Immature natural killer cell (primary cell): ENCODE measurements around the gene DNAAF9. TPM values are rescaled to one million over a fixed set of nuclear protein-coding genes. Genes with fewer than 3 reads are reported as not detected.
A peak's percentile ranks its signal among the peaks of the same experiment; 100 is the strongest.

Experiments used
- DNase-seq, 3 donors: peaks; one replicate each; pipeline ENCODE4 v3.0.0; 2022; ENCODE audit warnings: mixed read lengths in 1 of 3
- H3K27ac Mint-ChIP-seq, 6 donors: one replicate each; pipeline ENCODE4 v1.8.0; 2020; ENCODE audit warnings: mixed read lengths in 6 of 6, mild to moderate bottlenecking in 5 of 6, inconsistent platforms in 4 of 6, moderate library complexity in 3 of 6
- H3K27me3 Mint-ChIP-seq, 3 donors: one replicate each; pipeline ENCODE4 v1.8.0; 2020 to 2021; ENCODE audit warnings: low read depth in 3 of 3, mild to moderate bottlenecking in 3 of 3, mixed read lengths in 3 of 3, moderate library complexity in 3 of 3, inconsistent platforms in 1 of 3
- H3K36me3 Mint-ChIP-seq, 3 donors: one replicate each; pipeline ENCODE4 v1.8.0; 2020; ENCODE audit warnings: mixed read lengths in 3 of 3, inconsistent platforms in 2 of 3, mild to moderate bottlenecking in 2 of 3
- H3K4me1 Mint-ChIP-seq, 2 donors: one replicate each; pipeline ENCODE4 v1.8.0; 2020; ENCODE audit warnings: inconsistent platforms in 2 of 2, mild to moderate bottlenecking in 2 of 2, mixed read lengths in 2 of 2, moderate library complexity in 1 of 2
- H3K4me3 Mint-ChIP-seq, 5 donors: one replicate each; pipeline ENCODE4 v1.8.0; 2020; ENCODE audit warnings: mild to moderate bottlenecking in 5 of 5, mixed read lengths in 5 of 5, inconsistent platforms in 3 of 5, moderate library complexity in 3 of 5
- H3K9me3 Mint-ChIP-seq, 6 donors: one replicate each; pipeline ENCODE4 v1.8.0; 2020; ENCODE audit warnings: mild to moderate bottlenecking in 6 of 6, mixed read lengths in 6 of 6, inconsistent platforms in 4 of 6, moderate library complexity in 3 of 6
- polyA plus RNA-seq, 3 donors: library from polyadenylated mRNA; unstranded; fragments of 300-500 nt; fragmentation: Illumina TruSeq; gene quantifications; one replicate each; pipeline ENCODE4 v1.2.3, GENCODE V29; 2021

The DNAAF9 gene
- polyA plus RNA-seq, 3 donors from 2014 or later, result 0.26 to 0.74 TPM; not detected in 1

DNA sequence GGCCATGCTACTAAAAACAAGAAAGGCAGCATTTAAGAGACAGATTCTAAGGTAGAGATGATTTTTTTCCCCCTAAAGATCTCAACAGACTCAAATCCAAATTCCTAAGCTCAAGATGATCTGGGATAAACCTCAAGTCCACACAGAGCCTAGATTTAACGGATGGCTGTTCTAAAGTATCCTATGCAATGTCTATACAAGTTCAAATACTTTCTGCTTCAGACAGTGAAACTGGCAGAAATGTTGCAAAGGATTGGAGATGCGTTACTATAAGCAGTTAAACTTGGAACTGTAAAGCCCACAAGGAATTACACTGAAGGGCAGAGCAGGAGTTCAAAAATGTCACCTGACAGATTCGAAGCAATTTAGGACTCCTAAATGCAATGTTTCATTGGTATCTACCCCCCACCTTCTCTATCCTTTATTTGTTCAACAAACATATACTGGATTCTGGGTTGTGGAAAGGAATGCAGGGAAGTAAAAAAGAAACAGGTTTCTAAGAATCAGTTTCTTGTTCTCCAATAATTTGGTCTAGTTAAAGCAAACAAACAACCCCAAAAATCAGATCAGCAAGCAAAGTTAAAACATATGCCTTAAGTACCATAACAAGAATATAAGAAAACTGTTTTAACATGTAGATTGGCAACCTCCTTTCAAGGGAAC lies 1.6 kb downstream of the DNAAF9 start:
- H3K9me3 Mint-ChIP-seq, result no peaks in the 10 kb centered on the region
- peaks cover 22 to 31% of the 10 kb centered on the region in 2 donors for H3K4me1 Mint-ChIP-seq
- peaks cover 0 to 8% (median 0%) of the 10 kb centered on the region in 3 donors for H3K27me3 Mint-ChIP-seq
- H3K36me3 Mint-ChIP-seq, result no peaks in the 10 kb centered on the region
- peak overlapping the region; percentile 2 to 78 (median 72) for H3K27ac Mint-ChIP-seq
- DNase-seq, result no peak
- peak overlapping the region; percentile 82 to 91 (median 89) for H3K4me3 Mint-ChIP-seq

DNA sequence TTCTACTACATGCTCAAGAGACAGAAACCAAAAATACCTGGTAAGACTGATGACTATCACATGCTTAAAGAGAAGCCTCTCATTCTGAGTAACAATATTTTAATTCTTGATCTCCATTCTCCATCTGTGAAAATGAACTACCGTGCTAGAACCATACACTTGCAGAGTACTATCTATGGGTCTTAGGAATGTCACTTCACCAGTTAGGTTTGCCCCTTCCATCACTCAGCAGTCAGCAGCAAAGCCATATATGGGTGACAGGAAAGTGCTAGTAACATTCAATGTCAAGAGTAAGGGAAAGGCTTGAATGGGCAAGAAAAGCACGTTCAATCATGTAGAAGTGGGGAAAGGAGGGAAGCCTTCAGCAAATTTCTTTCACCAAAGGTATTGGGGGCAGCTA lies 2.3 kb downstream of the DNAAF9 start:
- Mint-ChIP-seq H3K4me3 (peak overlapping the region in 1 of 5 donors; percentile 91), H3K9me3 (no peaks in the 10 kb centered on the region), H3K4me1 (peaks cover 22 to 31% of the 10 kb centered on the region in 2 donors), H3K36me3 (no peaks in the 10 kb centered on the region), H3K27ac (peak overlapping the region in 3 of 6 donors; percentile 32 to 74 (median 51)), H3K27me3 (peaks cover 0 to 8% (median 0%) of the 10 kb centered on the region in 3 donors)
- no peak for DNase-seq

DNA sequence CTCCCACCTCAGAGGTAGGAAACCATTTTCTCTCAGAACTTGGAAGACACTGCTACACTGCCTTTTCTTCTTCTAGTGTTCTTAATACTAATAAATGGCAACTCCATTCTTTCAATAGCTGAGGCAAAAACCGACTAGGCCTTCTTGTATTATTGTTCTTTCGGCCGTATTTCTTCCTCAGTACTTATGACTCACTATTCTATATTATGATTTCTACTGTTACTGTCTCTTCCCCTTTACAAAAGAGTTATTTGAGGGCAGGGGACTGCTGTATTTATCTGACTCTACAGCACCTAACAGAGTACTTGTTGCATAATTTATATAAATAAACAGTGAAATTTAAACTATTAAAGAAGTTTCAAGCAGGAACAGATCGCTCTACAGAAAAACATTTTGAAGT lies 3.1 kb downstream of the DNAAF9 start:
- H3K36me3 Mint-ChIP-seq, result no peaks in the 10 kb centered on the region
- H3K27me3 Mint-ChIP-seq, result peaks cover 0 to 8% (median 0%) of the 10 kb centered on the region in 3 donors
- H3K4me1 Mint-ChIP-seq, result peaks cover 22 to 31% of the 10 kb centered on the region in 2 donors
- H3K9me3 Mint-ChIP-seq, result no peaks in the 10 kb centered on the region
- no peak overlapping the region for H3K27ac Mint-ChIP-seq
- no peak overlapping the region for H3K4me3 Mint-ChIP-seq
- no peak for DNase-seq

DNA sequence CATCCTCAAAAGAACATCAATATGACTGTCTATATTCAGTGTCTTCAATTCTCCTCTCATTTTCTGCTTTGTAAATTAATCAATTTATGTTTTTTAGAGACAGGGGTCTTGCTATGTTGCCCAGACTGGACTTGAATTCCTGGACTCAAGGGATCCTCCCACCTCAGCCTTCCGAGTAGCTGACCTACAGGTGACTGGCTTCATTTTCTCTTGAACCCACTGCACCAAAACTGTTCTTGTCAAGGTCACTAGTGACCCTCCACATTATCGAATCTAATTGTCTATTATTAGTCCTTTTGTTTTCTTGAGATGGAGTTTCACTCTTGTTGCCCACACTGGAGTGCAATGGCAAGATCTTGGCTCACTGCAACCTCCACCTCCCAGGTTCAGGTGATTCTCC lies 3.7 kb downstream of the DNAAF9 start:
- peaks cover 21 to 29% of the 10 kb centered on the region in 2 donors for H3K4me1 Mint-ChIP-seq
- no peaks in the 10 kb centered on the region for H3K9me3 Mint-ChIP-seq
- peaks cover 0 to 7% (median 0%) of the 10 kb centered on the region in 3 donors for H3K27me3 Mint-ChIP-seq
- no peak for DNase-seq
- H3K36me3 Mint-ChIP-seq, result no peaks in the 10 kb centered on the region
- peak overlapping the region in 1 of 6 donors; percentile 19 for H3K27ac Mint-ChIP-seq
- H3K4me3 Mint-ChIP-seq, result no peak overlapping the region

DNA sequence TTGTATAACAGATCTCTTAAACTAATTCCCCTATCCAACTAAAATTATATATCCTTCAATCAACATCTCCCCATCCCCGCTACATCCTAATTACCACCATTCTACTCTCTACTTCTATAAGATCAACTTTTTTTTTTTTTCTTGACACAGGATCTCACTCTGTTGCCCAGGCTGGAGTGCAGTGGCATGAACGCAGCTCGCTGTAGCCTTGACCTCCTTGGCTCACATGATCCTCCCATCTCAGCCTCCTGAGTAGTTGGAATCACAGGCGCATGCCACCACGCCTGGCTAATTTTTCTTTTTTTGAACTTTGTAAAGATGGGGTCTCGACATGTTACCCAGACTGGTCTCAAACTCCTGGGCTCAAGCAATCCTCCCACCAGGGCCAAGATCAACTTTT lies 5.0 kb downstream of the DNAAF9 start:
- Mint-ChIP-seq H3K4me3 (no peak overlapping the region), H3K9me3 (no peaks in the 10 kb centered on the region), H3K4me1 (peaks cover 13 to 21% of the 10 kb centered on the region in 2 donors), H3K36me3 (no peaks in the 10 kb centered on the region), H3K27ac (no peak overlapping the region), H3K27me3 (peaks cover 0 to 2% (median 0%) of the 10 kb centered on the region in 3 donors)
- DNase-seq, result no peak

DNA sequence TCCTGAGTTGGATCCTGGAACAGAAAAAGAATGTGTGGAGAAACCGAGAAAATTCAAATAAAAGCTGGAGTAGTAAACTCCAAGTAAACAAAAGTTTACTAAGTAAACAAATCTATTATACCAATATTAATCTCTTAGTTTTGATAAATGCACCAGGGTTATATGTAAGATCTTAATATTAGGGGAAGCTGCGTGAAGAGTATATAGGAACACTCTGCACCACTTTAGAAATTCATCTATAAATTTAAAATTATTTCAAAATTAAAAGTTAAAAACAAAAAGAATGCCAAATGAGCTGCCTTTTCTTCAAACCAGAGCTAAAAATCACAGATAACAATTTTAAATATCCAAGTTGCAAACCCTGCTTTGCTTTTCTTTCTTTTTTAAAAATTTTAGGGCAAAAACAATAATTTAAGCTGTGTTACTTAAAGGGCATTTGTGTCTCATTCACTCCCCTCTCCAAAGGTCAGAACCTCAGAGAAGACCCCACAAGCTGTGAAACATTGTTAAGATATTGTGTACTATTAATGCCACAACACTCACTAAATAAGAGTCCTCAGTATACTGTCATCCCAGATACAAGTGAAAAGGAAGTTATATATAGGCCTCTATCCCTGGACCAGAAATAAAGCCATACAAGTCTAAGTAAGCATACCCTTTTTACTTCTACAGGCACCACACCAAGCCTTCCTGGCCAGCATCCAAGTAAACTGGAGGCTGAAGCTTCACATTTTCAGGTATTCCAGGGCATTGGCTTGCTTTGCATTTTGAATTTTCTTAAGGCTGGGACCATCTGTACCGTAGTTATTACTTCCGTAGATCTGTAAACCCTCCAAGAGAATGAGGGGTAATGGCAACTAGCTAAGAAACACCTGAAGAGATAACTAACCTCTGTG lies 7.0 kb downstream of the DNAAF9 start:
- no peak overlapping the region for H3K4me3 Mint-ChIP-seq
- H3K27me3 Mint-ChIP-seq, result no peaks in the 10 kb centered on the region
- H3K27ac Mint-ChIP-seq, result no peak overlapping the region
- H3K9me3 Mint-ChIP-seq, result no peaks in the 10 kb centered on the region
- H3K4me1 Mint-ChIP-seq, result peaks cover 0 to 4% of the 10 kb centered on the region in 2 donors
- DNase-seq, result no peak
- H3K36me3 Mint-ChIP-seq, result peaks cover 0 to 3% (median 0%) of the 10 kb centered on the region in 3 donors

DNA sequence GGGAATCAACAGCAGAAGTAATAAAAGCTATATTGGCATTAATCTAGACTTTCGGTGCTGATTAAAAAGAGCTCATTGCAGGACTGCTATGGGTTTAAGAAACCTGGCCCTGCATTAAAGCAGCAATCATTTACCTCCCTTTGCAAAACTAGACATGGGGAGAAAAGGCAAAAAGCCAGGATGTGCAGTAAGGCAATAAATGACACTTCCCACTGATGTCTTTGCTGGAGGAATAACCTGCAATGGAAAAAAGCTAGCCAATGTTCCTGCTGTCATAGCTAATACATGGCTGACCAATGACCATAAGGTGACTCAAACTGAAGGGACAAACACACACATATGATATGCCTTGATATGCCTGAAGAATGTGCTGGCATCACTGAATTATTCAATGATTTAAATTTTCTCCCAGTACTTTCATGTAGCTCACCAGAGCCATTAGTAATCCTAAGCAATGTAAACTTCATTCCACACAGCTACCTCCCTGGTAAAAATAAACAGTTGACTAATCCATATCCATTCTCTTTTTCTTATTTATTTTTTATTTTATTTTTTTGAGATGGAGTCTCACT lies 8.7 kb downstream of the DNAAF9 start:
- no peaks in the 10 kb centered on the region for H3K27me3 Mint-ChIP-seq
- H3K4me3 Mint-ChIP-seq, result no peak overlapping the region
- H3K36me3 Mint-ChIP-seq, result peaks cover 0 to 3% (median 0%) of the 10 kb centered on the region in 3 donors
- no peaks in the 10 kb centered on the region for H3K4me1 Mint-ChIP-seq
- no peak overlapping the region for H3K27ac Mint-ChIP-seq
- H3K9me3 Mint-ChIP-seq, result no peaks in the 10 kb centered on the region
- DNase-seq, result no peak

DNA sequence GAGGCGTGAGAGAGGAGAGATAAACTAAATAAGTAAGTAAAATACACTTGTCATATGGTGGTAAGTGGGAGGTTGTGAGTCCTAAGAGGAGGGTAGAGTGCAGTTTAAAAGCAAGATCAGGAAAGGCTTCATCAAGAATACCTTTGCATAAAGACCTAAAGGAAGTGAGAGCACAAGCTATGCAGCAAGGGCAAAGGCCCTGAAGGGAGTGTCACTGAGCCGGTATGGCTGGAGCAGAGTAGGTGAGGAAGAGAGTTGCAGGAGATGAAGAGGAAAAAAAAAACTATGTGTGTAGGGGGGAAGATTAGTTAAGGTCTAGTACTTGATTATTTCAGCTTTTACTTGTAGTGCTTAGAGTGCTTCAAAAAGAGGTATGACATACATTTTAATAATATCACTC lies 11.0 kb downstream of the DNAAF9 start:
- Mint-ChIP-seq H3K4me3 (no peak overlapping the region), H3K36me3 (peaks cover 0 to 3% (median 0%) of the 10 kb centered on the region in 3 donors), H3K27me3 (no peaks in the 10 kb centered on the region), H3K27ac (no peak overlapping the region), H3K9me3 (no peaks in the 10 kb centered on the region), H3K4me1 (no peaks in the 10 kb centered on the region)
- no peak for DNase-seq

DNA sequence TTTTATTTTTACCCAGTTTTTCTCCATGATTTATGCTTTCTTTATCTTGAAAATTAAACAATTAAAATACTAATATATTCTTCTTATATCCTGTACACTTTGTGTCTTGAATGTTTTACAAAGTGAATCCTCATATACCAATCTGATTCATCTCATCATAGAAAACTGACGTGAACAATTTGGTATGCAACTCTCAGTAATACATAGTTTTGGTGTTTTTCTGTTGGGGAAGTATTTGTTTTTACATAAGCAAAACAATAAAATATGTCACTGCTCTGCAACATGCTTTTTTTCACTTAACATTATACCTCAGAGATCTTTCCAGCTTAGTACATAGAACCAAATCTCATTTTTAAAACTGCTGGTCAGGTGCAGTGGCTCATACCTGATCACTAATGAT lies 14.7 kb downstream of the DNAAF9 start:
- no peaks in the 10 kb centered on the region for H3K9me3 Mint-ChIP-seq
- no peak overlapping the region for H3K27ac Mint-ChIP-seq
- no peak overlapping the region for H3K4me3 Mint-ChIP-seq
- H3K36me3 Mint-ChIP-seq, result peaks cover 0 to 3% (median 0%) of the 10 kb centered on the region in 3 donors
- peaks cover 0 to 2% of the 10 kb centered on the region in 2 donors for H3K4me1 Mint-ChIP-seq
- no peak for DNase-seq
- H3K27me3 Mint-ChIP-seq, result no peaks in the 10 kb centered on the region

DNA sequence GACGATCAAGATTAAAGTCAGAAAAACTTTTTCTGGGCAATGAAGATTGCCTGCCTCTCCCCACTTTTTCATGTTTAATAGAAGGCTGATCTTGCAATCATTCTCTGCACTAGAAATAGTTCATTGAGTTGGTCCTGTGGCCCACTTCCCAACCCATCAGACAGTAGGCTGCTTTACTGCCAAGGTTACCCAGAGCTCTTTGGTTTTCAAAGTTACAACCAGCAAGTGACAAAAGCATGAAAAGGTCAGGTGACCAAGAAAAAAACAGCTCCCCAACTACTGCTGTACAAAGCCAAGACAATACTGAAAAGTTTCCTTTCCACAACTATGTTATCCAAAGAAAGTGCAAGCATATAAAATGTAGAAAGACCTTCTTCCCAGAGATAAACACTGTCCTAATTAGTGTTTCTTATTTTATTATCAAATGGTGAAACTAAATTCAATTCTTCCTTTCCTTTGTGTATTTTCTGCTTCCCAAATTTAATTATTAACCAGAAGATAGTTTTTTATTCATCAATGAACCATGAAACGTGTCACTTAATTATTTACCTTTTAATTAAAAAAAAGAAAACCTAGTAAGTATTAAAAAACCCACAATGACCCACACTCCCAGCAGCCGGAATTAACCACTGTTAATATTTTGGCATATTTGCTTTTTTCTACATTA lies 16.6 kb downstream of the DNAAF9 start:
- Mint-ChIP-seq H3K4me1 (peaks cover 0 to 2% of the 10 kb centered on the region in 2 donors), H3K4me3 (no peak overlapping the region), H3K36me3 (peaks cover 0 to under 1% (median 0%) of the 10 kb centered on the region in 3 donors), H3K27me3 (no peaks in the 10 kb centered on the region), H3K27ac (peak overlapping the region in 1 of 6 donors; percentile 8), H3K9me3 (no peaks in the 10 kb centered on the region)
- DNase-seq, result no peak

DNA sequence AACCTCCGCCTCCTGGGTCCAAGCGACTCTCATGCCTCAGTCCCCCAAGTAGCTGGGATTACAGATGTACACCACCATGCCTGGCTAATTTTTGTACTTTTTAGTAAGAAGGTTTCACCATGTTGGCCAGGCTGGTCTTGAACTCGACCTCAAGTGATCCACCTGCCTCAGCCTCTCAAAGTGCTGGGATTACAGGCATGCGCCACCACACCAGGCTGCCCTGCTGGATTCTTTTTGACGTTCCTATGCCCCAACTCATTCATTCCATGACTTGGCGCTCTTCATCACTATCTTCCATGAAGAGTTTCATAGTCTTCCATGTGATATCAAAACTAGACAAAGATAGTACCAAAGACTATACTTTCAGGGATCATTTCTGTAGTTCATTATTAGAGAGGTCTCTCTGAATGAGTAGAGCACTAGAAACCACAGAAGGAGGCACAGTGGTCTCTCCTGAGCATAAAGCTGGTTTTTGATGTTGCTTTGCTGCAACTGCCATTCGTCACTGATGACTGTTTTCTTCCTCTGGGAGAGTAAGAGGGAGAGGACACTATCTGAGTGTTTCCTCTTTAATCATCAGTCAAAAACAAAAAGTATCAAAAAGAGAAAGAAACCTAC lies 23.5 kb downstream of the DNAAF9 start:
- H3K9me3 Mint-ChIP-seq, result no peaks in the 10 kb centered on the region
- no peak for DNase-seq
- peaks cover 0 to 4% (median 0%) of the 10 kb centered on the region in 3 donors for H3K27me3 Mint-ChIP-seq
- no peak overlapping the region for H3K27ac Mint-ChIP-seq
- H3K4me3 Mint-ChIP-seq, result no peak overlapping the region
- H3K4me1 Mint-ChIP-seq, result peaks cover 0 to 2% of the 10 kb centered on the region in 2 donors
- peaks cover 0 to 5% (median 3%) of the 10 kb centered on the region in 3 donors for H3K36me3 Mint-ChIP-seq

DNA sequence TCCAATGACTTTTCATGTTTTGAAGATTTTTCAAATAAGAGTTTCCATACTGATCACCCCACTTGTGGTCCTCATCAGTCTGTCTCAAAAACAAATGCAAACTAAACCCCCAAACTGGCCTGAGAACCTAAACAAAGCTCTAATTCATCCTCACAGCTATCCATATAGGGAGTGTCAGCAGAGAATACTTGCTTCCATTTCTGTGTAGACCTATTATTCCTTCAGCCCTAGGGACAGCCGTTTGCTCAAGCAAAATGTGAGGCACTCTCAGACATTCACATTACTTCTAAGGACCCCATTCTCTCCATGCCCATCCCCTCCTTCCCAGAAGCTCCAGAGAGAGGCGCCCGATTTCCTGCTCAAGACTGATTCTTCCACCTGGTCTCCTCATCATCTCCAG lies 24.6 kb downstream of the DNAAF9 start:
- H3K36me3 Mint-ChIP-seq, result peaks cover 0 to 8% (median 6%) of the 10 kb centered on the region in 3 donors

More for the DNA sequence above, 24.6 kb downstream of the DNAAF9 start:
- no peak overlapping the region for H3K4me3 Mint-ChIP-seq
- H3K9me3 Mint-ChIP-seq, result no peaks in the 10 kb centered on the region
- peaks cover 0 to 4% (median 2%) of the 10 kb centered on the region in 3 donors for H3K27me3 Mint-ChIP-seq
- H3K4me1 Mint-ChIP-seq, result no peaks in the 10 kb centered on the region
- no peak for DNase-seq
- no peak overlapping the region for H3K27ac Mint-ChIP-seq
